Aortic smooth muscle cell (primary cell): ENCODE data around the gene RBM15B. TPM values are rescaled to one million over a fixed set of nuclear protein-coding genes. Genes with fewer than 3 reads are reported as not detected.

Source experiments
- total RNA-seq: library from RNA; depleted of rRNA; stranded (reverse); fragments of >200 nt; gene quantifications from 2 replicates; pipeline ENCODE4 v1.2.3, GENCODE V29; 2014

RBM15B gene
- total RNA-seq, result 20.4 and 21.9 TPM in 2 replicates

DNA sequence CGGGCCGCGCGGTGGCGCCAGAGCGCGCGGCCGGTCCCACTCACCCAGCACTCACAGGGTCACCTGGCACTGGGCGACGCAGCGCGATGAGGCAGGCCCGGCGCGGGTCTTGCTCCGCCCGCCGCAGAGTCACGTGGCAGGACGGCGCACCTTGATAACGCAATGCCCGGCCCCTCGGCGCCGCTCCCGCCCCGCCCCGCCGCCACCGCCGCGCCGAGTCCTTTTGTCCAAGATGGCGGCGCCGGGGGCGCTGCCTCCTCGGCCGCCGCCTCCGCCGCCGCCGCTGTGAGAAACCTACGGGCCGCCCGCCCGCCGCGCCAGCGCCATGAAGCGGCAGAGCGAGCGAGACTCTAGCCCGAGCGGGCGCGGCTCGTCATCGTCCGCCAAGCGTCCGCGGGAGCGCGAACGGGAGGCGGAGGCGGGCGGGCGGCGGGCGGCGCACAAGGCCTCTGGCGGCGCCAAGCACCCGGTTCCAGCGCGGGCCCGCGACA, at the start of gene RBM15B:
Gene RBM15B (plus strand): TSS at position 211 of the 491 bp plus-strand sequence. CDS start 115 bp downstream, at position 326.

GRCh38 chr3:51384726-51385473, 6.2 kb upstream of the RBM15B start, which contains the start of gene MANF:
TSS of gene MANF (plus strand) at chr3:51385291. CDS start at chr3:51385343, 52 bp downstream.

Other genes starting within 250 kb of the RBM15B start
- gene MANF, start 6.0 kb upstream of the RBM15B start, total RNA-seq, result 115 and 157 TPM in 2 replicates
- gene DCAF1, start 108.7 kb downstream of the RBM15B start, total RNA-seq, result 14.6 and 16.4 TPM in 2 replicates
- 11.8 and 13.3 TPM in 2 replicates for gene RAD54L2, start 147.4 kb downstream of the RBM15B start, total RNA-seq